GM18502 (cell line): ENCODE measurements around the gene OVCA2.

Experiments
- ATAC-seq: cut with Tn5 transposase; IDR thresholded peaks from one replicate; pipeline ENCODE4 v1.9.1; 2021; ENCODE audit warnings: mild to moderate bottlenecking; ENCODE audit not compliant: unreplicated experiment, poor library complexity

Gene OVCA2

GRCh38 chr17:2062571-2063183, 20.9 kb downstream of the OVCA2 start:
- no peak for ATAC-seq

- ATAC-seq: no peak
These were observed 21.7 kb downstream of the OVCA2 start for GRCh38 chr17:2063261-2064146.

GRCh38 chr17:2064147-2064489, 22.3 kb downstream of the OVCA2 start:
- ATAC-seq: no peak

GRCh38 chr17:2064520-2064971, 22.7 kb downstream of the OVCA2 start:
- no peak for ATAC-seq

GRCh38 chr17:2064980-2065785, 23.4 kb downstream of the OVCA2 start:
- ATAC-seq: no peak

- no peak for ATAC-seq
These were observed 24.2 kb downstream of the OVCA2 start for GRCh38 chr17:2065949-2066400.

GRCh38 chr17:2067048-2067561, 25.3 kb downstream of the OVCA2 start:
- ATAC-seq: no peak

GRCh38 chr17:2067608-2068024, 25.8 kb downstream of the OVCA2 start:
- no peak for ATAC-seq

GRCh38 chr17:2068031-2068518, 26.3 kb downstream of the OVCA2 start:
- no peak for ATAC-seq

- ATAC-seq: no peak
These were observed 26.8 kb downstream of the OVCA2 start for GRCh38 chr17:2068519-2069051.

GRCh38 chr17:2070241-2071023, 28.6 kb downstream of the OVCA2 start:
- ATAC-seq: peak; percentile 76

- ATAC-seq: no peak
These were observed 29.2 kb downstream of the OVCA2 start for GRCh38 chr17:2071024-2071385.

- no peak for ATAC-seq
These were observed 29.8 kb downstream of the OVCA2 start for GRCh38 chr17:2071455-2072281.

GRCh38 chr17:2074919-2075318, 33.1 kb downstream of the OVCA2 start:
- ATAC-seq: no peak

GRCh38 chr17:2075336-2076086, 33.7 kb downstream of the OVCA2 start:
- no peak for ATAC-seq

GRCh38 chr17:2076087-2076984, 34.5 kb downstream of the OVCA2 start:
- no peak for ATAC-seq

- ATAC-seq: no peak
These were observed 35.2 kb downstream of the OVCA2 start for GRCh38 chr17:2077040-2077439.
